Amniotic stem cell (primary cell): ENCODE results near the gene CCDC28A.
"Not testable (repeated sequence)": the region's sequence is repeated elsewhere in the genome, so short reads cannot be mapped to it uniquely, and the experiment has no call there.

Experiments
- DNase-seq: peaks from one replicate; lab custom pipeline; 2025; lab: John Stamatoyannopoulos, UW

Gene CCDC28A

DNA sequence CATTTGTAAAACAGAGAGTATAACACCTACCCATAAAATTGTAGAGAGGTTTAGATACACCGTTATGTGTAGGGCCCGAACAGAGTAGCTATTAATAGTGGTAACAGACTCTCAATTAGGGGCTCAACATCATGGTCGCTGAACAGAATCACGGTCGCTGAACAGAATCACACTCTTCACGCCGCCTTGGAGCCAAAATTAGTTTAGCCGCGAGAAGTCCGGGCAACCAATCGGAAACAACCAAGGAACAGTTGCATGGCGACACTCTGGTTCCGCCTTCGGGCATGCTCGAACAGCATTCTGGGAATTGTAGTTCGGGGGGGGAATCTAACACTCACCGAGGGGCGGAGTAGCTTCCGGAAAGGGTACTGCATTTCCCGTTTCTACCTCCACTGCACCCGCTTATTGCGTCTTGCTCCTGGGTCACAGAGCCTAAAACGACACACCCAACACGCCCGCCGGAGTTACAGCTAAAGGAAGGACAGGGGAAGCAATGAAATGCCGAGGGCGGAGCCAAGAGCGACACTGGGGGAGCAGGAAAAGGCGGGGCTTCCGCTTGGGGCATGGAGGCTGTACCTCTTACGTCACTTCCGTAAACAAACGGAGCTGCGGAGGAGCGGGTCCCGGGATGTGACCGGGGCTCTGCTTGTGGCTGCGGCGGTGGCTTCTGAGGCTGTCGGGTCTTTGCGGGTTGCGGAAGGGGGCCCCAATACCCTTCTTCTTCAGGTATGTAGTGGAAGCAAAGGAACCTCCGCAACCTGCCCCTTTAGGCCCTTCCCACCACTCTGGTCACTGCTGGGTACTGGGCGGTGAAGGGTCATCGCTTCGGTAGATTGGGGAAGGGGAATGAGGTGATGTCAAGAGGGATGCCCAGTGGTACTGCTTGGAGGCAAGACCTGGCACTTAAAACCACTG lies at the start of gene CCDC28A:
Gene CCDC28A (plus strand): TSS at position 593 of the 915 bp plus-strand sequence. CDS start 2,352 bp downstream, outside the sequence.
- DNase-seq, result peak; percentile 97

DNA sequence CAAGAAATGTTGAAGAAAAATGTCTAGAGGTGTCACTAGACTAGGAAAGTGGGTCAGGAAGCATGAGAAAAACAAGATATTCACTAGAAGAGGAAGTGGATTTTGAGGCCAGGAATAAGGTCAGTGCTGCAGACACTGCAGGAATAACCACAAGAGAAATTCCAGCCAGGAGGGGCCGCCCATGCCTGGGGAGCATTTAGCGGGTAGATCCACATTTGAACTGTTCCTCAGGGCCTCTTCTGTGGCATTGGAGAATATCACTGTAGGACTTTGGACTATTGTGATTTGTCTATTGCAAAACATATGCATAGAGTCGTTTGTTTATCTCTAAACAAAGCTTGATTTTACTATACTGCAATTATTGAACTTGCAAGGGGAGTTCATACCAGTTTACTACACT lies 49.6 kb upstream of the CCDC28A start:
- no peak for DNase-seq

DNA sequence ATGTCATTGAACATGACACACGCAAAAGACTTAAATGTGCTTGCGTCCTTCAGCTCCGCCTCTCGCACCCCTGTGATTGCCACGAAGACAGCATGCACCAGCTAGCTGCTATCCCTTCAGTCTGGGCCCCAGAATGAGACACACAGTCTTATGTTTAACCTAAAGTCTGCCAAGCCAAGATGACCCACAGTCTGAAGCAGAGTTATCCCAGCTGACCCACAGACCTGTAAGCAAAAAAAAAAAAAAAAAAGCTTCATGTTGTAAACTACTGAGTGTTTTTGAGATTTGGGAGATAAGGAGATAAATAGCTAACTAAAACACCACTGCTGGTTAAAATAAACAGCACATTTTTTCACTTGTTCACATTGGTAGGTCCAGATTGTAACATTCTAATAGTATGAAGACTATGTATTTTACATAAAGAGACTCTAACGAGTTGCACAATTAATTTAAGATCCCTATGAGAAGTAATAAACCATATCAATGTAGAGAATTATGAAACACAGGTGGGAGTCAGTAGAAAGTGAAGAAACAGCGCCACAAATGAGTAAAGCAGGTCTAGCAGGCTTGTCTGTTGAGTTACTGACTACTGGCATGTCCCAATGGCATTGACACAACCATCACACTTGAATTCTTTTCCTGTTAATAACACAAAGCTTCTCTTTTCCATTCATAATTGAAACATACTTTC lies 47.4 kb upstream of the CCDC28A start:
- no peak for DNase-seq

DNA sequence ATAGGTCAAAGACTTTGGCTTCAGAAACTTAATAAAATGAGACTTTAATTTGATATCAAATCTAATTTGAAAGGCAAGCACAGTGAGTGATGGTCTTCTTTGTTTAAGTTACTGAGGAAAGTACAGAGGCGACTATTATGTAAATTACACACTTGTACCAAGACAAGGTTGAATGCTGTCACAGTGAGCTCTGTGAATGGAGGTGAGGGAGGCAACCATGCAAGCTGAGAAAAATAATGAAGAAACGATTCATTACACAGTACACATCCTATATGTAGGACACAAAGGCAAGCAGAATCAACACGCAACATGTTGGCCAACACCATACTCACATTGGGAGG lies 46.8 kb upstream of the CCDC28A start:
- no peak for DNase-seq

DNA sequence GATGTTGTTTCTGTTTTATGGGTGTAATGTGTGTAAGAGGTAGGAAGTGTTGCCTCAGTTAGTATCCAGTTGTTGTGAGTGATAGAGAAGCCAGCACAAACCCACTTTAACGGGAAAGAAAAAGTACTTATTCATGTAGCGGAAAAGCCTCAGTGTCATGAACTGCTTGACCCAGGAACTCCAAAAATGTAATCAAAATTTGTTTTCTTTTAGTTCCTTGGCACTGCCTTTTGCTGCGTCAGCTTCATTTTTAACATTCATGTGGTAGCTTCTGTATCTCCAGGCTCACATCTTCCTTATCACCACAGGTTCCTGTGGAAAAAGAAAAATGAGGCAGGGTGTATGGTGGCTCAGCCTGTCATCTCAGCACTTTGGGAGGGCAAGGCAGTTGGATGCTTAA lies 46.4 kb upstream of the CCDC28A start:
- no peak for DNase-seq

DNA sequence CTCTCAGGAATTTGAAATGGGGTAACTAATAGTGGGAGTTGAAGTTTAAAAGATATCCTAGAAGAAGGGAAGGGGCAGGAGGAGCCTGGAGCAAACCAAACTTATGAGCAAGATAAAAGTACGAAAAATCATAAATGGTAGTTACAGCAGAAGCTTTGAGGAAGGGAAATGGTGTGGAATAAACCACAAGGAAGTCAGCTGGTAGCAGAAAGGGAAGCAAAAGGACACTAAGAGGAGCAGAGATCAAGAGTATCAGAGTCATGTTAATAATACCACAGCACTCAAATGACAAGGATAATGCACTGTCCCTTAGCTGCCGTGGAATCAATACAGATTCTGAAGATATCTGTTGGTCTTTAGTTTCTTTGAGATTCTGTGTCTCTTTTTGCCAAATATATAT lies 44.9 kb upstream of the CCDC28A start:
- no peak for DNase-seq

DNA sequence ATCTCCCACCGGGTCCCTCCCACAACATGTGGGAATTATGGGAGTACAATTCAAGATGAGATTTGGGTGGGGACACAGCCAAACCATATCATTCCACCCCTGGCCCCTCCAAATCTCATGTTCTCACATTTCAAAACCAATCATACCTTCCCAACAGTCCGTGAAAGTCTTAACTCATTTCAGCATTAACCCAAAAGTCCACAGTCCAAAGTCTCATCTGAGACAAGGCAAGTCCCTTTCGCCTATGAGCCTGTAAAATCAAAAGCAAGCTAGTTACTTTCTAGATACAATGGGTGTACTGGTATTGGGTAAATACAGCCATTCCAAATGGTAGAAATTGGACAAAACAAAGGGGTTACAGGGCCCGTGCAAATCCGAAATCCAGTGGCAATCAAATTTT lies 43.5 kb upstream of the CCDC28A start:
- not testable (repeated sequence) for DNase-seq

DNA sequence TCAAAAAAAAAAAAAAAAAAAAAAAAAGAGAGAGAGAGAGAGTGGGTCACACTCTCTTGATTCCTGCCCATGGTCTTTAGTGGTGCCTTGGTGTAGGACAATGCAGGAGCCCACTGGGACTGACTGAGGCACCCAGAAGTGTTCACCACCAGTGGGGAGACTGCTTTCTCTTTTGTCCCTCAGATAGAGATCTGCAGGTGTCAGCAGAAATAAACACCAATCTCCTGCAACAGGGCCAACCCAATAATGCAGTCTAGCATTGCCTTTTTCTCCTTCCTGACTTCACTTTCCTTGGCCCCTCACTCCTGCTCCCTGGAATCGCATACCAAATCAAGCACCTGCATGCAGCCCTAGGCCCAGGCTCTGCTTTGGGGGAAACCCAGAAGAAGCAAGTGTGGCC lies 39.0 kb upstream of the CCDC28A start:
- no peak for DNase-seq

DNA sequence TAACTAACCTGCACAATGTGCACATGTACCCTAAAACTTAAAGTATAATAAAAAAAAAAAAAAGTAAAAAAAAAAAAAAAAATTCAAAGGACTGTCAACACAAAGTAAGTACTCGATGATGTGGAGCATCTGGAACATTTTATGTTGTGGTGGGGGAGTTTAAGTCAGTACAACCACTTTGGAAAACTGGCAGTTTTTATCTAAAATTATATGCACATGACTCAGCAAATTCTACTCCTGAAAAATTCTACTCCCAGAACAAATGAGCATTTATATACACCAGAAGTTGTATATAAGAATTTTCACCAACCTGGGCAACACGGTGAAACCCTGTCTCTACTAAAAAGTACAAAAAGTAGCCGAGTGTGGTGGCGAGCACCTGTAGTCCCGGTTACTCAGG lies 36.9 kb upstream of the CCDC28A start:
- DNase-seq, result no peak

DNA sequence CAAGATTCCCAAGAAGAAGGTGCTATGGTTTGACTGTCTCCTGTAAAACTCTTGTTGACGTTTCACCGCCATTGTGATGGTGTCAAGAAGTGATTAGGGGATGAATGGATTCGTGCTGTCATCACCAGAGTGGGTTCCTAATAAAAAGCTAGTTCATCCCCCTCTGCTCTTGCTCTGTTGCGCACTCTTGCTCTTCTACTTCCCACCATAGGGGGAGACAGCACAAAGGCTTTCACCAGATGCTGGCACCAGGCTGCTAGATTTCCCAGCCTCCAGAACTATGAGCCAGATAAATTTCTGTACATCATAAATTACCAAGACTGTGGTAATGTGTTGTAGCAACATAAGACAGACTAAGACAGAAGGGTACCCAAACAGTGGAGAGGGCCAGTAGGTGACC lies 21.6 kb upstream of the CCDC28A start:
- DNase-seq, result no peak

DNA sequence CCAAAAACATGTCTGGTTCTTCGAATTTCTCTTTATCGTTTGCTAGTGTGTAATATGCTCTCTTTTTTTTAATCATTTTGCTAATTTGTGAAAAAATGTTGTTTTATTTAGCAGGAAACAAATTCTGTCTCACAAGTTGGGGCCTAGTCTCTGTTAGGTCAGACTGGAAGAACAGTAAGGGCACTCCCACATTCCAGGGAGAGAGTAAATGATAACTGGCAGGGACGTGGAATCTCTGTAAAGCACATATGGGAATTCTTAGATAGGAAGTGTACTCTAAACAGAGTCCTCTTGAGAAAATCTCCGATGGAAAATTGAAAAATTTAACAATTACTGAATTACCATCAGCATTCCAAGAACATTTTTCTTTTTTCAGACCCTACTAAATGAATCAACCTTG lies 16.4 kb upstream of the CCDC28A start:
- DNase-seq, result no peak

DNA sequence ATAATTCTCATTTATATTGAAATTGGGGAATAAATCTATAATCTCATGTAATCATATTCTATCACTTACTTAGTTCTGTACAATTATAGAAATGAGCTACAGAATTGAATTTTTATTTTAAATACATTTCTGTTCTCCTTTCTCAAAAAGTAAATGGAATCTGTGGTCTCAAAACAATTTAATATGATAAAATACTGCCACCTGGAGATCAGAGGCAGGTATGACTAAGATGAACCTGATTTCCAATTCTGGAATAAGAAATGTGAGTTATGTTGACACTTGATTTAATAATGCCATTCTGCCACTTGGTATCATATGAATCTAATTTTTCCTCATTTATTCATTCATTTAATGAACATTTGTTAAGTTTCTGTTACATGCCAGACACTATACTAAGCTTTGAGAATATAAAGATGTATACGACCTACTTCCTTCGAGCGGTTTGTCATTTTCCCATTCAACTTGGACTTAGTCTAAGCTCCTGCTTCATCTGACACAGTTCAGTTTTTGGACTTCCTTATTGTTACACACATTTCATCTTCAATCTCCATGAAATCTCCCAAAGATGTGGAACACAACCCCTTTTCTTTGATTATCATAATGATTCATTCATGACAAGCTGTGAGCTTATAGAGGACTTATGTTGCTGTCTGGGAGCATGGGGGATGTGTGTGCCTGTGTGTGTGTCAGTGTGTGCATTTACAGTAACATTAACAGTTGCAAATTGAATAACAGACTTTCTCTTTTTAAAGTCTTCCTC lies 7.5 kb upstream of the CCDC28A start:
- peak; percentile 10 for DNase-seq

DNA sequence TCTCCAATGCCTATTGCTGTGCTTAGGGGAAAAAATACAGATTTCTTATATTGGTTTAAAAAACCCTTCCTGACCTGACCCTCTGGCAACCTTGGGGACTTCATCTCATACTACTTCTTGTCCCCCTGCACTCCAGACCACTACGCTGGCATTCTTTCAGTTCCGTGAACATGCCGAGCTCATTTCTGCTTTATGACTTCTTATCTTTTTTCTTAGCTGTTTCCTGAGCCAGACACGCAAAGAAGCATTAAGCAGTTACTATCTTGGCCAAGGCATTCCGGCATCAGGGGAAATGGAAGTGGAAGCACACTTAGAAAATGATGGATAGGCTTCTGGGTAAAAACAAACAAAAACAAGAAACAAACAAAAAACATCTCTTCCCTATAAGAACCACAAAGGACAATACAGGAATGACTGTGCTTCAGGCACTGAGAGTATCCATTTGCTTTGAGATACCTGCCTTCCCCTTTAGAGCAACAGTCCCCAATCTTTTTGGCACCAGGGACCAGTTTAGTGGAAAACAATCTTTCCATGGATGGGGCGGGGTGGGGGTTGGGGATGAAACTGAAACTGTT lies 4.4 kb upstream of the CCDC28A start:
- no peak for DNase-seq

DNA sequence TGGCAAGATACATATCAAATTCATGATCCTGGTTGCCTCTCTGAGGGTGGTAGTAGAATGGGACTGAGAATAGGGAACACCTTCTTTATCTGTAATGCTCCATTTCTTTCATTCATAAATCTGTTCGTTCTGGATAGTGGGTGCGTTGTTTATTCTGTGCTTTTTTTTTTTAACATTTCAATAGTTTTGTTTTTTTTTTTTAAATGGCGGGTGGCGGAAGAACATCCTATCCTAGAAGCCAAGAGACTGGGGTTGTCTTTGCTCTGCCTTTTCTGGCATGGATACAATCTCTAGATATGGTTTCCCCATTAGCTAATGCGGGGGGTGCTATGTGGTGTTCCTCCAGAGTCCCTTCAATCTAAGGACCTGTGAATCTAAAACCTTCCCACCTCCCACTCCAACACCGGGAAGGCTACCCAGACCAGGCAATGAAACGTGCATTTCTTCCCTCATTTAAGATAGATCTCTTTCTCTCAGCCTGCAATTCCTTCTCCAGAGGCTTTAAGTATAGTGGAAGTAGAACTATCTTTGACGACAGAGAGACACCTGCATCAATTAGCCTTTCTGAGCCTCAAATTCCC lies 883 bp upstream of the CCDC28A start:
- no peak for DNase-seq

DNA sequence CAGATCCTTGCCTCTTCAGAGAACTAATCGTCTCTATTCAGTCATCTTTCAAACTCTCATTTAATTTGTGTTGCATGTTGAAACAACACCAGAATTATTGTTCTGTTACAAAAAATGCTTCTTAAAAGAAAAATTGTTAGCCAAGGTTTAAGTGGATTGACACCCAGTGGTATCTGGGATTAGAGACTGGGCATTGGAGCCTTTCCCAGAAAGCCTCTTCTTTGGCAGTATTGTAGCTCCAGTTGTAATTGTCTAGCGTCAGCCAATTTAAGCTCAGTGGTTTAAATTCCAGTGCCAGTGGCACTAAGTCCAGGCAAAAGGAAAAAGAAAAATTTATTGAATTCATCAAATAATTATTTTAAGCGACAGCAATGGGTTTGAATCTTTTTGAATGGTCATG lies 801 bp downstream of the CCDC28A start:
- DNase-seq, result no peak

DNA sequence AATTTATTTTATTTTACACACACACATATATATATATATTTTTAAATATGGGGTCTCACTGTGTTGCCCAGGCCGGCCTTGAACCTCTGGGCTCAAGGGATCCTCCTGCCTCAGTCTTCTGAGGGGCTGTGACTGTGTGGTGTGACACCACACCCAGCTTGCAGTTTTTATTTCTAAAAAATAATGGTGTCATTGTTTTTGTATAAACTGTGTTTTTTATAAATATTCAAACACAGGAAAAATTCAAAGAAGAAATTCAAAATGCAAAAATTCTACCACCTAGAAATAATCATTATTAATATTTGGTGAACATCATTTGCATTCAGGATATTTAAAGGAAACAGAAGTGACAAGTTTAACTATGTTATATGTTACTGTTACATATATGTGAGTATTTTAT lies 3.1 kb downstream of the CCDC28A start:
- no peak for DNase-seq

DNA sequence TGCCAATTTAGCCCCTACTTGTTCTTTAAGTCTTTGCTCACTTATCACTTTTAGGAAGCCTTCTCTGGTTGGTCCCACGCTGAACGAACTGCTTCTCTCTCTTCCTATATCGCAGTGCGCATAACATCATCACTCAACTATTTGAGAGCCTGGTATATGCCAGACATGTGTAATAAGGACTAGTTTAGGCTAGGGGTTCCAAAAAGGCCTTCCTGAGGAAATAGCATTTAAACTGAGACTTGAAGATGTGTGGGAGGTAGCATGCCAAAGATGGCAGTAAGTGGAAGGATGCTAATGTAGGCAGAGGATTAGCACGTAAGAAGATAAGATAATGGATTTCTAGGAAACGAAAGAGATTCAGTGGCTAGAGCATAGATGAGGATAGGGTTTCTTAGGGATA lies 4.8 kb downstream of the CCDC28A start:
- no peak for DNase-seq

DNA sequence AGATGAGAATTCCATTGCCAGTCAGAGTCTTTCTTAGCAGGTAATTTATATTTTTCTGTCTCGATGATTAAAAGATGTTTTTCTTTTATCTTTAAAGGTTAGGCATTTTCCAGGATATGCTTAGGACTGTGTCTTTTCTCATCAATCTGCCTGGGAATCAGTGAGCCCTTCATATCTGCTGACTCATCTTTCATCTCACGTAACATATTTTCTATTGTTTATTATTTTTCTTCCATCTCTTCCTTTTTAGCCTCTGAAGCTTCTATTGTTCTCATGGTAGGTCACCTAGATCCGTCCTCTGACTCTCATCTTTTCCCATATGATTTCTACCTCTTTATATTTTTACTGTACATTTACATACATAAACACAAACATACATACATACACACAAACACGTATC lies 8.7 kb downstream of the CCDC28A start:
- no peak for DNase-seq

DNA sequence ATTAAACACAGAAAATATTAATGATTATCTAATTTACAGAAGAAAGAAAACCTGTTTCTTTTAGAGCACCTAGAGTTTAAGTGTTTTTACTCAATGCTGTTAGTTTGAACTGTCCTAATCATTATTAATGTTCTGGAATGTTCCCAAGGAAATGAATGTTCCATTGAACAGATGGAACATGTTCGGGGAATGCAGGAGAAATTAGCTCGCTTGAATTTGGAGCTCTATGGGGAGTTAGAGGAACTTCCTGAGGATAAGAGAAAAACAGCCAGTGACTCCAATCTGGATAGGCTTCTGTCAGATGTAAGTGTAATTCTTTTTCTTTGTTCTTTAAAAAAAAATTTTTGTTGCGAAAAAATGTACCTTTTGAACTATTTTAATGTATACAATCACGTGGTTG lies 11.5 kb downstream of the CCDC28A start:
- no peak for DNase-seq

DNA sequence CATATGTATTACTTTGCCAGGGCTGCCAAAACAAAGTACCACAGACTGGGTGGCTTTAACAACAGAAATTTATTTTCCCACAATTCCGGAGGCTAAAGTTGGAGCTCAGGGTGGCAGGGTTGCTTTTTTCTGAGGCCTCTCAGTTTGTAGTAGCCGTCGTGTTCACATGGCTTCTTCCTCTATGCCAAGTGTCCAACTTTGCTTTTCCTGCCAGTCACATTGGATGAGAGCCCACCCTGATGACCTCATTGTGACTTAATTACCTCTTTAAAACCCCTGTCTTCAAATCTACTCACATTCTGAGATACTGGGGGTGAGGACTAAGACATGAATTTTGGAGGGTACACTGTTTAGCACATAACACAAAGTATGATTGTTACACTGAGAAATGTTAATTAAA lies 12.4 kb downstream of the CCDC28A start:
- DNase-seq, result no peak

DNA sequence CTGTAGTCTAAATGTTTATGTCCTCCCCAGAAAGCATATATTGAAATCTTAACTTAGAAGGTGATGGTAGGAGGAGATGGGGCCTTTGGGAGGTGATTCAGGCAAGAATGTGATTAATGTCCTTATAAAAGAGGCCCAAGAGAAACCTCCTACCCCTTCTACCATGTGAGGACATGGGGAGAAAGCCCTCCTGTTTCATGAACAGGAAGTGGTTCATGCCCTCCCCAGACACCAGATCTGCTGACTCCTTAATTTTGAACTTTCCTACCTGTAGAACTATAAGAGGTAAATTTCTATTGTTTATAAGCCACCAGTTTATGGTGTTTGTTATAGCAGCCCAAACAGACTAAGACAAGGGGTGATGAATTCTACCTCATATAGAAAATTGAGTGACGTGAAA lies 13.6 kb downstream of the CCDC28A start:
- DNase-seq, result no peak
